K562 (cell line): ENCODE measurements around the gene TOR3A. TPM values are rescaled to one million over a fixed set of nuclear protein-coding genes. Genes with fewer than 3 reads are reported as not detected.

Experiments
- ATAC-seq: fragments of 200-7000 bp; cut with Tn5 transposase; 3 replicates; pipeline ENCODE4 v1.9.1; 2020; ENCODE audit warnings: moderate library complexity
- BruUV-seq: library from RNA; stranded (reverse); fragments of 400-500 nt; replicated peaks from 2 replicates; lab custom pipeline; 2021; lab: Mats Ljungman, UMichigan
- CTCF ChIA-PET: fragments of 300-600 bp; formaldehyde crosslinking; extraction: SDS; loops from one replicate; lab custom pipeline; 2021; ENCODE audit warnings: low intra/inter-chr PET ratio; lab: Yijun Ruan, JAX
- POLR2A ChIA-PET: fragments of 300-600, 350-650 bp; sonication (Branson Sonifier 250); formaldehyde crosslinking; extraction: SDS; loops from one replicate; lab custom pipeline; 2021; ENCODE audit warnings: antibody characterized with exemption, inconsistent platforms; lab: Yijun Ruan, JAX
- DNase-seq, 4 experiments: peaks; one replicate each; pipeline versions ENCODE4 v3.0.0 to v3.0.0-alpha.2; 2011 to 2018; ENCODE audit warnings: low spot score in 3 of 4, mixed read lengths in 3 of 4; ENCODE audit errors: extremely low read depth in 1 of 4
- FAIRE-seq: peaks from 2 replicates; lab custom pipeline; 2011; peaks lifted over from hg19 to GRCh38; lab: Jason Lieb, UNC
- H2AFZ ChIP-seq: 2 replicates; pipeline ENCODE4 v1.6.0; 2011; ENCODE audit warnings: low read depth, low read length, control low read depth, inconsistent platforms
- H3K27ac ChIP-seq: fragments of 200-600 bp; 3 replicates; pipeline ENCODE4 v1.8.0; 2011; ENCODE audit warnings: low read depth, mild to moderate bottlenecking, control low read depth, inconsistent platforms, low read length, moderate library complexity, mixed read lengths; ENCODE audit errors: extremely low read depth
- H3K27me3 ChIP-seq, 2 experiments: fragments of 300-600 bp in 1 of 2; 2 replicates in 1 of 2; 3 replicates in 1 of 2; pipeline versions ENCODE4 v1.6.0 to v1.8.0; 2011; ENCODE audit warnings: inconsistent platforms in 2 of 2, low read length in 2 of 2, mild to moderate bottlenecking in 1 of 2, mixed read lengths in 1 of 2, moderate library complexity in 1 of 2; ENCODE audit not compliant: control insufficient read depth in 2 of 2, insufficient read depth in 2 of 2
- H3K36me3 ChIP-seq: fragments of 300-600 bp; 3 replicates; pipeline ENCODE4 v1.8.0; 2011; ENCODE audit warnings: mild to moderate bottlenecking, low read length, inconsistent platforms; ENCODE audit not compliant: control insufficient read depth, insufficient read depth
- H3K4me1 ChIP-seq, 2 experiments: fragments of 200-600 bp in 1 of 2; replicated peaks in 1 of 2; 2 replicates in 1 of 2; 3 replicates in 1 of 2; pipeline versions ENCODE4 v1.5.1 to v1.8.0; 2011; ENCODE audit warnings: inconsistent platforms in 2 of 2, low read length in 2 of 2, mild to moderate bottlenecking in 1 of 2, mixed read lengths in 1 of 2, moderate library complexity in 1 of 2; ENCODE audit not compliant: control insufficient read depth in 2 of 2, insufficient read depth in 2 of 2
- H3K4me2 ChIP-seq: 2 replicates; pipeline ENCODE4 v1.6.1; 2011; ENCODE audit warnings: low read length, control low read depth, inconsistent platforms, mixed read lengths; ENCODE audit not compliant: insufficient read depth
- H3K4me3 ChIP-seq: fragments of 200-600 bp; sonication (generic), shearing (Covaris generic); 2 replicates; pipeline ENCODE4 v1.5.1; 2016; ENCODE audit warnings: control low read depth, inconsistent platforms
- H3K79me2 ChIP-seq: fragments of 200-600 bp; 3 replicates; pipeline ENCODE4 v1.8.0; 2011; ENCODE audit warnings: low read length, inconsistent platforms; ENCODE audit not compliant: control insufficient read depth, insufficient read depth
- H3K9ac ChIP-seq, 2 experiments: 2 replicates each; pipeline versions ENCODE4 v1.6.0 to v1.6.1; 2011; ENCODE audit warnings: low read depth in 2 of 2, low read length in 2 of 2, control low read depth in 1 of 2, inconsistent platforms in 1 of 2, mild to moderate bottlenecking in 1 of 2, mixed read lengths in 1 of 2; ENCODE audit not compliant: insufficient read depth in 1 of 2
- H3K9me1 ChIP-seq: one replicate; pipeline ENCODE4 v1.6.0; 2011; ENCODE audit warnings: inconsistent platforms, mild to moderate bottlenecking, low read length, moderate library complexity; ENCODE audit not compliant: control insufficient read depth, insufficient read depth
- H3K9me3 ChIP-seq: replicated peaks from 2 replicates; pipeline ENCODE4 v1.5.1; 2011; ENCODE audit warnings: low read depth, low read length, inconsistent platforms; ENCODE audit not compliant: control insufficient read depth, insufficient read depth
- H4K20me1 ChIP-seq: replicated peaks from 2 replicates; pipeline ENCODE4 v1.6.1; 2011; ENCODE audit warnings: low read length, inconsistent platforms, mixed read lengths; ENCODE audit not compliant: control insufficient read depth, insufficient read depth
- CHCHD3 ChIP-seq: fragments of 250-450 bp; sonication (Bioruptor Pico); IDR thresholded peaks from 2 replicates; pipeline ENCODE4 v2.1.2; 2022; ENCODE audit warnings: mild to moderate bottlenecking
- E2F1 ChIP-seq: sonication (generic); formaldehyde crosslinking; IDR thresholded peaks from 2 replicates; pipeline ENCODE4 v1.8.1; 2023; ENCODE audit warnings: mild to moderate bottlenecking, missing genetic modification reagents, moderate library complexity
- EHMT2 ChIP-seq: fragments of 450-650 bp; IDR thresholded peaks from 2 replicates; pipeline ENCODE4 v1.6.1; 2018; ENCODE audit warnings: antibody characterized with exemption
- GABPA ChIP-seq: fragments of 200-800 bp; sonication (Bioruptor generic); conservative IDR thresholded peaks from 2 replicates; pipeline ENCODE4 v1.6.1; 2016; ENCODE audit warnings: low read depth, missing genetic modification characterization, missing compliant biosample characterization
- GATAD2A ChIP-seq: fragments of 450-650 bp; IDR thresholded peaks from 2 replicates; pipeline ENCODE4 v1.6.1; 2017
- NELFE ChIP-seq: IDR thresholded peaks from 2 replicates; pipeline ENCODE4 v1.6.1; 2011; ENCODE audit warnings: mild to moderate bottlenecking; ENCODE audit not compliant: insufficient read depth, insufficient read length
- PHF8 ChIP-seq: fragments of 200-600 bp; sonication (generic); IDR thresholded peaks from 2 replicates; pipeline ENCODE4 v1.6.1; 2012; ENCODE audit warnings: mixed run types, mild to moderate bottlenecking, inconsistent platforms, low read length, moderate library complexity, borderline replicate concordance
- RAD51 ChIP-seq: fragments of 450-650 bp; IDR thresholded peaks from 2 replicates; pipeline ENCODE4 v1.7.1; 2016; ENCODE audit warnings: low read depth, mild to moderate bottlenecking, borderline replicate concordance
- RHOXF2B ChIP-seq: fragments of 250-450 bp; sonication (Bioruptor Pico); conservative IDR thresholded peaks from 2 replicates; pipeline ENCODE4 v1.5.1; 2021
- SETDB1 ChIP-seq: IDR thresholded peaks from one replicate; pipeline ENCODE4 v1.6.1; 2012; ENCODE audit warnings: low read length, control low read depth, inconsistent platforms
- ZBTB43 ChIP-seq: sonication (generic); formaldehyde crosslinking; IDR thresholded peaks from 2 replicates; pipeline ENCODE4 v1.8.0; 2023; ENCODE audit warnings: mild to moderate bottlenecking, missing genetic modification reagents
- ZNF121 ChIP-seq: sonication (generic); formaldehyde crosslinking; conservative IDR thresholded peaks from 2 replicates; pipeline ENCODE4 v1.8.0; 2022; ENCODE audit warnings: missing genetic modification reagents
- ZNF175 ChIP-seq: fragments of 200-800 bp; sonication (Bioruptor generic); IDR thresholded peaks from 2 replicates; pipeline ENCODE4 v1.6.1; 2016; ENCODE audit warnings: low read depth, mild to moderate bottlenecking, missing genetic modification characterization, missing compliant biosample characterization
- ZNF384 ChIP-seq: IDR thresholded peaks from 2 replicates; pipeline ENCODE4 v1.6.1; 2012; ENCODE audit warnings: low read depth, low read length, improper control_type of control experiment
- ZNF778 ChIP-seq: fragments of 450-650 bp; formaldehyde crosslinking; IDR thresholded peaks from 2 replicates; pipeline ENCODE4 v1.4.0; 2020; ENCODE audit warnings: mild to moderate bottlenecking, moderate library complexity
- ZNF785 ChIP-seq: fragments of 250-450 bp; sonication (Bioruptor Pico); IDR thresholded peaks from 2 replicates; pipeline ENCODE4 v1.4.0; 2020; ENCODE audit warnings: mild to moderate bottlenecking
- WGBS: fragments of 100-300 bp; shearing (Covaris generic); methylation state at CpG from one replicate; pipeline ENCODE4 v1.1.6; 2016; ENCODE audit warnings: low coverage, mixed read lengths; ENCODE audit not compliant: insufficient coverage; ENCODE audit errors: missing lambda C conversion rate; 5-methylcytosine and 5-hydroxymethylcytosine counted together
- in situ Hi-C: fragments of 300-500 bp; cut with MboI; formaldehyde crosslinking; loops from 4 replicates; pipeline ENCODE4 v1.15.0; 2018; ENCODE audit warnings: inconsistent platforms, mixed read lengths
- intact Hi-C: fragments of 100-400 bp; cut with micrococcal nuclease; formaldehyde crosslinking; loops from 2 replicates; pipeline ENCODE4 v1.14.2; 2022
- polyA plus RNA-seq, 8 experiments: library from polyadenylated mRNA; depleted of rRNA in 4 of 8; stranded (reverse) in 5 of 8; unstranded in 3 of 8; fragments of >200 nt; fragmentation: Nextera tagmentation in 2 of 8; fragmentation: Illumina TruSeq in 1 of 8; extraction: Ambion mirVana in 2 of 8; extraction: Trizol in 1 of 8; gene quantifications; 2 replicates each; pipeline versions ENCODE4 v1.2.1 to v1.2.3, GENCODE V29; 2011 to 2014; ENCODE audit warnings: inconsistent platforms in 1 of 8, missing spikeins in 1 of 8
- total RNA-seq, 7 experiments: library from RNA; depleted of rRNA in 6 of 7; stranded (reverse); fragments of >200 nt in 6 of 7; fragmentation: Illumina TruSeq in 2 of 7; extraction: Trizol in 2 of 7; gene quantifications; 2 replicates each; pipeline versions ENCODE4 v1.2.1 to v1.2.3, GENCODE V29; 2011 to 2021; ENCODE audit warnings: low replicate concordance in 1 of 7

TOR3A gene
- total and polyA plus RNA-seq, 9 of the 15 experiments (the other 6 are each of a cell fraction or from before 2014, with no cell fraction given), result 7.9 to 94.5 (median 39.7) TPM

- no peak for TF ChIP-seq GABPA (tag)
- no peak for TF ChIP-seq ZNF175 (CRISPR knock-in tag)
- no peak for TF ChIP-seq EHMT2
These were observed 19.7 kb downstream of the TOR3A start (continued) for GRCh38 chr1:179101566-179101965.

GRCh38 chr1:179103999-179104398 lies 22.1 kb downstream of the TOR3A start:
- POLR2A ChIA-PET, result no interaction called here
- H3K9me1 ChIP-seq, result no peaks in the 10 kb centered on the region
- TF ChIP-seq ZNF121 (CRISPR knock-in tag), result no peak
- TF ChIP-seq GATAD2A, result no peak
- no peak for TF ChIP-seq PHF8
- no peak for TF ChIP-seq SETDB1
- no peak for TF ChIP-seq NELFE
- TF ChIP-seq ZNF384, result no peak
- no peak for TF ChIP-seq E2F1 (CRISPR knock-in tag)
- TF ChIP-seq ZNF785 (CRISPR knock-in tag), result no peak
- TF ChIP-seq RHOXF2B, result no peak
- TF ChIP-seq CHCHD3 (CRISPR knock-in tag), result no peak
- TF ChIP-seq ZBTB43 (CRISPR knock-in tag), result no peak
- TF ChIP-seq RAD51, result no peak
- no peak for TF ChIP-seq ZNF778 (CRISPR knock-in tag)
- no TSS peak for BruUV-seq
- ATAC-seq, result no peak
- in situ Hi-C loops, result no loop called here
- no peaks in the 10 kb centered on the region for H3K27me3 ChIP-seq
- no peak overlapping the region for H3K4me3 ChIP-seq
- H3K36me3 ChIP-seq, result peaks cover 29% of the 10 kb centered on the region
- no peaks in the 10 kb centered on the region for H3K79me2 ChIP-seq
- intact Hi-C loops, result loop anchor here (5.0 kb wide), 1 partner anchor 88 kb away; no protein-coding TSS in a partner anchor
- H2AFZ ChIP-seq, result no peak overlapping the region
- no peak for DNase-seq
- no peaks in the 10 kb centered on the region for H4K20me1 ChIP-seq
- WGBS, result 100% methylated on average over 1 of the region's 1 CpG
- H3K4me2 ChIP-seq, result no peak overlapping the region
- H3K9me3 ChIP-seq, result no peaks in the 10 kb centered on the region
- H3K27ac ChIP-seq, result no peak overlapping the region
- H3K4me1 ChIP-seq, result no peaks in the 10 kb centered on the region
- CTCF ChIA-PET, result no interaction called here
- no peak for FAIRE-seq
- no peak overlapping the region for H3K9ac ChIP-seq
